NOMO-1 (cell line): ENCODE results near the gene DOK6.

Source experiments
- DNase-seq, 2 experiments: peaks; one replicate each; lab custom pipeline; 2025; ENCODE audit not compliant: unreplicated experiment in 2 of 2; lab: John Stamatoyannopoulos, UW

DOK6 gene

GRCh38 chr18:69890558-69890957 is 489.9 kb downstream of the DOK6 start:
- DNase-seq: no peak

DNA sequence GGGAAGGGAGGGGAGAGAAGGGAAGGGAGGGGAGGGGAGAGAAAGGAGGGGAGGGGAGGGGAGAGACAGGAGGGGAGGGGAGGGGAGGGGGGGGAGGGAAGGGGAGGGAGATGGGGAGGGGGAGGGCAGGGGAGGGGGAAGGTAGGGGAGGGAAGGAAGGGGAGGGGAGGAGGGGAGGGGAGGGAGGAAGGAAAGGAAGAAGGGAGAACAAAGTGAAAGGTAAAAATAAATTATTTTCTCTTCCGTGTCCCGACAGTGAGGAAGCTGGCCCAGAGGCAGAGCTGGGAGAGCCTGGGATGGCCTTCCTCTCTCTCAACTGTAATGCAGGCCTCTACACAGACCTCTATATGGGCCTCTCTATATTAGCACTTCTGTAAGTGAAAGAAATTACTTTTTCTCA is 493.8 kb downstream of the DOK6 start:
- no peak for DNase-seq

- DNase-seq: no peak
Observed at GRCh38 chr18:69895066-69896047, 494.7 kb downstream of the DOK6 start.

- DNase-seq: peak in 1 of 2 experiments; percentile 28
Observed at GRCh38 chr18:69897397-69898108, 496.9 kb downstream of the DOK6 start.

DNA sequence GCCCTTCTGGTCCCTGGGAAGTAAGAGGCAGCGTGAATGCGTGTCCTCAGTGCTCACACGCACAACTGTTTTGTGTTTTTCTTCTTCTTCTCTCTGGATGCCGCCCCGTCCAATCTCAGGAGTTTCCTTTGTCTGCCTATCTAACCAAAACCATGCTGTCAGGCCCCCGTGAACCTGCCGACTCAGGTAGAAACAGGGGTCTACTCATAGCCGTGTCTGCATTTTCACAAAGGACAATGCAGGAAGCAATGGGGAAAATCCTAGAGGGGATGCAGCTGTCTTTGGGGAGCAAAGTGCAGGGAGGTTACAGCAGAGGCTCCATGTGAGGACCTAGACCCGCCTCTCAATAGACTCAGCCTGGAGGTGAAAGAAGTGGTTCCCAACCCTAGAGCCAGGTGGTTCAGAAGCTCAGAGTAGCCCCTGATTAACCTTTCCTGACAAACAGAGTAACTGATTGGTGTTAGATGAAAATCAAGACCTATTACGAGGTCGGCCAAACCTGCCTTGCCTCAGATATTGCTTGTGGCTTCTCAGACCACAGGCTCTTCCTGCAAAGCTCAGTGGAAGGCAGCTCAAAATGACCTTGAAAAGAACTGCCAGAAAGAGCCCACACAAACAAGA is 497.7 kb downstream of the DOK6 start:
- DNase-seq: peak in 1 of 2 experiments; percentile 10
